ENCODE measurements around the gene OAF. TPM values are rescaled to one million over a fixed set of nuclear protein-coding genes. Genes with fewer than 3 reads are reported as not detected.

The OAF gene
- total and polyA plus RNA-seq, 9 of the 15 experiments (the other 6 are each of a cell fraction or from before 2014, with no cell fraction given) = 1.1 to 21.6 (median 7.5) TPM

DNA sequence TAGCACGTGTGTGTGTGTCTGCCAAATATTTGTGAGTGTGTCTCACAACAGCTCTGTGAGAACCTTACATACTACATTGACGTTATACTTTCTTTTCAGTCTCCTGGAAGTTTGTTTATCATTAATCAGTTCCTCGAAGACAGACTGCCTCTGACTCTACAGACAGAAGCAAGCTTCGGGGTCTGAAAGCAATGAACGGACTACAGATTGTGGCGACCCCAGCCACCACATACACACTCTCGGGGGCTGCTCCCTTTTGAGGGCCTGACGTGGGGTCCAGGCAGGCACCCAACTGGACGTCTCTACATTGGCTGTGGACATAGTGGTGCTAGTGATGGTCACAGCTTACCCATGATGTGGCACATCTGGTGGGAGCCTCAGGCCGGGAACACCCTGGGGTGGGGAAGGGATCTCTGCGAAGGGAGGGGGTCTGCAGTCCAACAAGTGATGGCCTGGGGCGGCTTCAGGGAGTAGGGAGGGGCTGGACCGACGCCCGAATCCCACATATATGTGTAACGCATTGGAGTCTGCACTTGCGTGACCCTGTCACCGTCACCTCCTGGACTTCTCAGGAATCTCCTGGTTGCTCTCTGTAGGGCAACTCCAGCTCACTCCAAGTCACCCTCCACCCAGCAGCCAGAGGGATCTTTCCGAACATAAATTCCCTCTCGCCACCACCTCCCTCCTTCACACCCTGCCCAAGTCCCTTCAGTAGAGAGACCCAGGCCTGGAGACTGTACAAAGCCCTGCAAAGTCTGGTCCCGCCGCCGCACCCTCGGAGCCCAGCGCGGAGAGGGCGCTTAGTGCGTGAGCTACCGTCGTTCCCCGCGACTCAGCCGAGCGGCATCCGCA lies 42.5 kb upstream of the OAF start (continued):
- no peak for TF ChIP-seq CLOCK (CRISPR knock-in tag; IDR thresholded peaks at IDR 0.05; ENCODE audit: borderline replicate concordance)
- TF ChIP-seq, protein P1, sequence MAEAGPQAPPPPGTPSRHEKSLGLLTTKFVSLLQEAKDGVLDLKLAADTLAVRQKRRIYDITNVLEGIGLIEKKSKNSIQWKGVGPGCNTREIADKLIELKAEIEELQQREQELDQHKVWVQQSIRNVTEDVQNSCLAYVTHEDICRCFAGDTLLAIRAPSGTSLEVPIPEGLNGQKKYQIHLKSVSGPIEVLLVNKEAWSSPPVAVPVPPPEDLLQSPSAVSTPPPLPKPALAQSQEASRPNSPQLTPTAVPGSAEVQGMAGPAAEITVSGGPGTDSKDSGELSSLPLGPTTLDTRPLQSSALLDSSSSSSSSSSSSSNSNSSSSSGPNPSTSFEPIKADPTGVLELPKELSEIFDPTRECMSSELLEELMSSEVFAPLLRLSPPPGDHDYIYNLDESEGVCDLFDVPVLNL (CRISPR knock-in tag; IDR thresholded peaks at IDR 0.05; ENCODE audit: low read depth) = no peak

All from K562 (cell line).